CD4-positive, alpha-beta T cell treated with Interleukin-1 beta for 1 hour (primary cell): Measurements from ENCODE around the gene BMPR1A.
"Not testable (repeated sequence)": the region's sequence is repeated elsewhere in the genome, so short reads cannot be mapped to it uniquely, and the experiment has no call there.

ENCODE experiments used
- DNase-seq, 2 donors: peaks; one replicate each; pipeline ENCODE4 v3.0.0-alpha.2; 2020 to 2022

BMPR1A gene

DNA sequence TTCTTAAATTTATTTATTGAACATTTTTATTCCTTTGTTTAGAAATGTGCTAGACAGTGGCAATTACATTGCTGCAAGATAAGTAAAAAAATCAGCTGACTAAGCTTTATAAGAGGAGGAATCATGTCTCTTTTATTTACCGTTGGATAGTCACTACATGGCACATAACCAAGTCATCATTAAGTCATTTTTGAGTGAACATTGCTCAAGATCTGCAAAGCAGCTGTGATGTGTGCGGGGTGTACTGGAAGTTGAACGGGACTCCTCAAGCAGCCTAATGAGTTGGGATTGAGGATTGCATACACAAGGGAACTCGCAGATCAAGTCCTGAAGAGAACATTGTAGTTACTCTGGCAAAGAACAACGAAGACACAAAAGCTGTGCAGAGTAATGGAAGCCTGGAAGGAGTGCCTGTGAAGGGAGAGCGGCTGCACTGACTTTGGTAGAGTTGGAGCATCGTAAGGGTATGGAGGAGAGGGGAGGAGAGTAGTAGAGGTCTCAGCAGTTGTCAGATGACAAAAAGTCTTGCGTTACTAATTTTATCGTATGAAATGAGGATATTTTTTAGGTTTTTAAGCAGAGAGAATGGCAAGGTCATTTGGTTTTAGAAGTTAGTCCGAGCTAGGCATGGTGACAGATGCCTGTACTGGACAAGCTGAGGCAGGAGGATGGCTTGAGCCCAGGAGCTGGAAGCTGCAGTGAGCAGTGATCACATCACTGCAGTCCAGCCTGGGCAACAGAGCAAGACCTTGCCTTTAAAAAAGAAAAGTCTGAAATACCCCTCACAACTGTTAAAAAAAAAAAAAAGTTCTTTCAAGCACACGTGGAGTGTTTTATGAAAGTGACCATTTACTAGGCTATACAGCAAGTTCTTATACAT lies 95.1 kb downstream of the BMPR1A start:
- no peak for DNase-seq

DNA sequence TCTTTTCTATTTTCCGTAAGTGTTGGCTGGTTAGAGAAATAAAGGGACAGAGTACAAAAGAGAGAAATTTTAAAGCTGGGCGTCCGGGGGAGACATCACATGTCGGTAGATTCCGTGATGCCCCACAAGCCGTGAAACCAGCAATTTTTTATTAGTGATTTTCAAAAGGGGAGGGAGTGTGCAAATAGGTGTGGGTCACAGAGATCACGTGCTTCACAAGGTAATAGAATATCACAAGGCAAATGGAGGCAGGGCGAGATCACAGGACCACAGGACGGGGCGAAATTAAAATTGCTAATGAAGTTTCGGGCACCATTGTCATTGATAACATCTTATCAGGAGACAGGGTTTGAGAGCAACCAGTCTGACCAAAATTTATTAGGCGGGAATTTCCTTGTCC lies 97.2 kb downstream of the BMPR1A start:
- DNase-seq, result not testable (repeated sequence)

DNA sequence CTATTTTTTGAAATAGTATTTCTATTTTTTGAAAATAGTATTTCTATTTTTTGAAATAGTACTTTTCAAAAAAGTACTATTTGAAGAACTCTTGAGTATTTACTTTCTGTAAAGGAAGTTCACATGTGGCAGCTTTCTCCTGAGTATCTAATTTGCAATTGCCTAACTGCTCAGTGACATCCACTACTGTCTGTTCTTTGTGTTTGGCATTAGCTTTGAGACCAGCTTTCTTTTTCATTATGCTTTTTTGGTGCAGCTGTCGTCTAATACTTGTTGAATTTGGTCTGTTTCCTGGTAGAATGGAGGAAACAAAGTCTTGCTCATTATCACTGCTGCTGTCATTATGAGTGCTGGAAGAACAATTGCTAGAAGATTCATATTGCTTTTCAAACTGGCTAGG lies 99.1 kb downstream of the BMPR1A start:
- DNase-seq, result no peak

DNA sequence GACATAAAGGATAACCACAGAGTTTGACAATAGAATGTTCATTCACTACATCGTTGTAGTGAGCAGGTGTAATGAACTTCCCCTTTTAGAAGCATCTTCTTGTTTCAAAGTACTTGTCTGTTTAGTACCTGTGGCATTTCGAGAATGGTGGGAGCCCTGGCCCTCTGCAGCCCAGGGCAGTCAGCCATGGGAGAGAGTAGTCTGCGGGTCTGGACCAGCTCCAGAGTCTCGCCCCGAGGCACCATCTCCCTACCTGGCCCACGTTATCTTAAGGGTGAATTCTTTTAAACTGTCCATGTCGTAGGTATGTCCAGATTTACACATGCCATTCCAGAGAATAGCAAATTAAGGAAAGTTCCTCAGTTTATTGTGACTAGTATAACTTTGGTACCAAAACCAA lies 99.7 kb downstream of the BMPR1A start:
- no peak for DNase-seq

DNA sequence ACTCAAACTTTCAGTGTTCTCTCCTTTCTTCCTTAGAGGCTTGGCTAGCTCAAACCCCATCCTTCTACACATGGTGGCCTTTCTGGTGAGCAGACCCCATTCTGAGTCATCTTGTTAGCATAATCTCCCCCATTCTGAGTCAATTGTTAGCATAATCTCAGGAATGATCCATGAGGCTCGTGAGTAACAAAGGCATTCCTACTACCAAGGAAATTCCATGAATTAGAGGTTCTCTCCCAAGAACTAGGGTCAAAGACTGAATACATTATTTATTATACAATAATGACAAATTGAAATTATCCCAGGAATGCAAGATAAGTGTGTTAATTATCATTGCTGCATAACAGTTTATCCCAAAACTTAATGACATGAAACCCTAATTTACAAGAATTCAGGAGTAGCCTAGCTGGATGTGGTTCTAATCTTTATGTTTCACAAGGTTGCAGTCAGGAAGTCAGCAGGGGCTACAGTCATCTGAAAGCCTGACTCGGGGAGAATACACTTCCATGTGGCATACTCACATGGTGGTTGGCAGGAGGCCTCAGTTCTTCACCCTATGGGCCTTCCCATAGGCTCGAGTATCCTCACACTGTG lies 100.8 kb downstream of the BMPR1A start:
- DNase-seq, result no peak

DNA sequence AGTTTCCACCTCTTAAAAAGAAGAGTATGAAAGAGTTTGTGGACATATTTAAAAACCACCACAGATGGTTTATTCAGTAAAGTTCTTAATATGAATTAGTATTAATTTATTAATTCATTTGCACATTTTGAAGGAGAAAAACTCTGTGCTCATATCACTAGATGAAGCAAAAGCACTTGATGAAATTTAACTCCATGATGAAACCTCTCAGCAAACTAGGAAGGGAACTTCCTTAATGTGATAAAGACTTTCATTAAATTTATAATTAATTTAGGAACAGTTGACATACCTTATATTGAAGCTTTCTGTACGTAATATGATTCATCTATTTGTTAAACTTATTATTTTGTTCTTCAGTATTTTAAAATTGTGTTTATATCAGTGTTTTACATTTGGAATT lies 101.6 kb downstream of the BMPR1A start:
- no peak for DNase-seq

DNA sequence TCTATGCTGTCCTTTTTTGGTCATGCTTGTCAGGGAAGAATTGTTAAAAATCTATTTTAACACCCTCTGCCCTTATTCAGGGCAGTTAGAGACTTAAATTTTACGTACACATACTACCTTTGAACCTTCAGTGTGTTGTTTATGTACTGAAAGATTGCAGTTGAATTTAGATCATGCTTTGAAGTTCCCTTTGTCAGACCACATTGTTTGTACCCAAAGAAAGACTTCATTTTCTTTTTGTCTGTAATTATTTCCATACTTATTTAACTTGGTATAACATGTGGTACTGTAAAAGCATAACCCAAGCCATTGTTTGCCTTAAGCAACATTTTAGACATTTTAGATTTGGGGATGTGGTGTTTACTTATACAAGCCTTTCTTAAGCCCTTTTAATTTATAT lies 104.9 kb downstream of the BMPR1A start:
- no peak for DNase-seq

DNA sequence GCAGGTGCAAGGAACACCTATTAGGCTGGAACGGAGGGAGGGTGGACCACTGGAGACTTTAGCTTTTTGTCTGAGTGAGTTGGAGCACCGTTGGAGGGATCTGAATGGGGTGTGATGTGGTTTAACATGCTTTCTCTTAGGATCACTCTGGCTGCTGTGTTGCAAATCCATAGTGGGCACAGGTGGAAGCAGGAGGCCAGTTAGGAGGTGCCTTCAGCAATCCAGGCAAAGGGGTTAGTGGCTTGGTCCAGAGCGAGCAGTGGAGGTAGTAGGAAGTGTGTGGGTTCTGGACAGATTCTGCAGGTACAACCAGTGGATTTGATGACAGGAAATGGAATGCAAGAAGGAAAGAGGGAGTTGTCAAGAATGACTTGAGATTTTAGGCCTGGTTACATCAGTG lies 106.0 kb downstream of the BMPR1A start:
- DNase-seq, result no peak

DNA sequence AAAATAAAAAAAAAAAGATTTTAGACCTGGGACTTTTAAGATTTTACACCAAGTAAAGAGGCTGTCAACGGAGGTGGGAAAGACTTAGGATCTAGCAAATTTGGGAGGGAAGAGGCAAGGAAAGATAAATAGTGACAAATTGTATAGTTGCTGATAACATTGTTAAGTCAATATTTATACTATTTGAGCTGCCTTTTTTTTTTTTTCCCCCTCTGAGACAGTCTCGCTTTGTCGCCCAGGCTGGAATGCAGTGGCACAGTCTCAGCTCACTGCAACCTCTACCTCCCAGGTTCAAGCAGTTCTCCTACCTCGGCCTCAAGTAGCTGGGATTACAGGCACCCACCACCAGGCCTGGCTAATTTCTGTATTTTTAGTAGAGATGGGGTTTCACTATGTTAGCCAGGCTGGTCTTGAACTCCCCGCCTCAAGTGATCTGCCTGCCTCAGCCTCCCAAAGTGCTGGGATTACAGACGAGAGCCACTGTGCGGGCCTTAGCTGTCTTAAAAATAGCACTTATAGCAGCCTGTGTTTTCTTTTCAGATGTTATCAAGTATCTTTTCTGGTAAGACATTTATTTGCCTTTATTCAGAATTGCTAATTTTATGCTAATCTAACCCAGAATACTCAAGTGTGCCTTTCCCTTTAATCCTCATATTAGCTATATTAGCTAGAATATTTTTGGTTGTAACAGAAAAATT lies 106.5 kb downstream of the BMPR1A start:
- DNase-seq, result no peak

DNA sequence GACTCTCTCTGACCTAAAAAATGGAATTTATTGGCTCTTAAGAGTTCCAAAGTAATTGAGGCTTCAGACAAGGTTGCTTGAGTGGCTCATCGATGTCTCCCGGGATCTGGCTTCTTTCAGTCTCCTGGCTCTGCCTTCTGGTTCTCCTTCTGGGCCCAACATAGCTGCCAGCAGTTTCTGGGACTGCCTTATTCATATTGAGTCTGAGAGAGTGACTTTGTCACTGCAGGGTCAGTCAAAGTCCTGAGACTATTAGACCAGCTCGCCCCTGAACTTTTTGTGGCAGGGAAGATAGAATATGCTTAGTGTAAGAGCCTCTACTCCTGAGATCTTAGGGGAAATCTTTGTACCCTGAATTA lies 107.0 kb downstream of the BMPR1A start:
- no peak for DNase-seq

DNA sequence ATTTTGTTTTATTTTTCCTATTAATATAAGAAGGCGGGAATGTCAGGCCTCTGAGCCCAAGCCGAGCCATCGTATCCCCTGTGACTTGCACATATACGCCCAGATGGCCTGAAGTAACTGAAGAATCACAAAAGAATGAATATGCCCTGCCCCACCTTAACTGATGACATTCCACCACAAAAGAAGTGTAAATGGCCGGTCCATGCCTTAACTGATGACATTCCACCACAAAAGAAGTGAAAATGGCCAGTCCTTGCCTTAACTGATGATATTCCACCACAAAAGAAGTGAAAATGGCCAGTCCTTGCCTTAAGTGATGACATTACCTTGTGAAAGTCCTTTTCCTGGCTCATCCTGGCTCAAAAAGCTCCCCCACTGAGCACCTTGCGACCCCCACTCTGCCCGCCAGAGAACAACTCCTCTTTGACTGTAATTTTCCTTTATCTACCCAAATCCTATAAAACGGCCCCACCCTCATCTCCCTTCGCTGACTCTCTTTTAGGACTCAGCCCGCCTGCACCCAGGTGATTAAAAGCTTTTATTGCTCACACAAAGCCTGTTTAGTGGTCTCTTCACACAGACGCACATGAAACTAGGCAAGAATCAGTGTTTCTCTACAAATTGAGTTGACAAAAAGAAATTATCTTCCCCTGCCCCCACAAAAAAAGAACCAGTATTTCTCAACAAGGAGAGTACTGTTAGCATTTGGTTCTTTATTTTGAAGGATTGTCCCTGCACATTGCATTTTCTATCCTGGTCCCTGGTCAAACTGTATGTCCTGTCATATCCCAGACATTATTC lies 108.8 kb downstream of the BMPR1A start:
- not testable (repeated sequence) for DNase-seq

DNA sequence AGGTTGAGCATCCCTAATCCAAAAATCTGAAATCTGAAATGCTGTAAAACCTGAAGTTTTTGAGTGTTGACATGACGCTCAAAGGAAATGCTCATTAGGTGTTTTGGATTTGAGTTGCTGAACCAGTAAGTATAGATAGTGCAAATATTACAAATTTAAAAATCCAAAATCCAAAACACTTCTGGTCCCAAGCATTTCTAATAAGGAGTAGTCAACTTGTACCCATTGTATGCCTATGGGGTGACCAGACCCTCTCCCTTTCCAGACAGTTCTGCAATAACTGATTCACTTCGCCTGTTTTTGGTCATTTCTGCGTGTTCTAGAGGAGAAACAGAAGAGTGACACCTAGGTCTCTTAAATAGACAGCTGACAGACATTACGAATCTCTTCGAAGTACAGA lies 110.7 kb downstream of the BMPR1A start:
- no peak for DNase-seq

DNA sequence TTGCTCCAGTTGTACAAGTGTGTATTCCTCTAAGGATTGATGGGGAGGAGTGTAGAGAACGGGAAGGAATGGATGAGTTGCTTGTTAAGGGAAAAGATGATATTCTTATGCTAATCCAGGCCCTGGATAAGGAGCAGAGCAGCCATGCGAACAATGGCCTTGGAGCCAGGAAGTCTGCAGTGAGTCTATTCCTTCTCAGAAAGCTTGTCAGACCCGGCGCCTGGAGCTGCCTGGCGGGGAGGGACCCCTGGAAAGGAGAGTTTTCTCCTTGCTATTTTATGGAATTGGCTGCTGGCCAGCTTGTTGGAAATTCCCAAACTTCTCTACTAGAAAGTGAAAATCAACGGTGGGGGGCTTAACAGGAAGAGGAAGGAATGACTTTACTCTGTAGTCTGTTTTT lies 111.9 kb downstream of the BMPR1A start:
- DNase-seq, result no peak

DNA sequence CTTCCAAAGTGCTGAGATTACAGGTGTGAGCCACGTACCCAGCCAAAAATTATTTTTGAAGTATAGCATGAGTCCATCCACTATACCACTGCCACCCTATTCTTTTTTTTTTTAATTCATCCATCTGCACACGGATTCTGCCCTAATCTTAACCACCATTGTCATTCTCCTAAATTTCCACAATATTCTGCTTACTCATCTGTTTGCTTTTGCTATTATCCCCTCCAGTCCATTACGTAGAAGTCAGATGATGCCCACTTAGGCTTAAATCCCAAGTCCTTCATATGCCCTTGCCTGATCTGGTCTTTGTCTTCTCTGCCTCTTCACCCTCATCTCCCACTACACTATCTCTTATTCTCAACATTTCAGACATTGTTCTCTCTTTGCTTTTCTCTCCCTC lies 114.3 kb downstream of the BMPR1A start:
- DNase-seq, result no peak

DNA sequence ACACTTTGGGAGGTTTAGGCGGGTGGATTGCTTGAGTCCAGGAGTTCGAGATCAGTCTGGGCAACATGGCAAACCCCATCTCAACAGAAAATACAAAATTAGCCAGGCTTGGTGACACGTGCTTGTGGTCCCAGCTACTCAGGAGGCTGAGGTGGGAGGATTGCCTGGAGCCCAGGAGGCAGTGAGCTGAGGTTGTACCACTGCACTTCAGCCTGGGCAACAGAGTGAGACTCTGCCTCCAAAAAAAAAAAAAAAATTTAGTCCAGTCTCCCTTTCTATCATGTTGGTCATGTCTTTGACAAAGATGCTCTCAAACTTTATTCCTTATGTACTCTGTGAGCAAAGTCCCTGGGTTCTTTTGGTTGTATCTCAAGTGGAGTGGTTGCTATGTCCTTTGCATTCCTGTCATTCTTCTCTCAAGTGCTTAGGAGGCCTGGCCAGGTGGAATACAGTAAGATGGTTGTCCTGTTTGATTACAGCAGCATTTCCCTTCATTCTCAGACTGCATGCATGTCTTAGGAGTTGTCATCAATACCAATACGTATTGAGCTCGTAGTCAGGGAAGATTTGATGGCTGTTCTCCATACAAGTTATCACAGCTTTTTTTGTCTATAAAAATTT lies 115.3 kb downstream of the BMPR1A start:
- no peak for DNase-seq

DNA sequence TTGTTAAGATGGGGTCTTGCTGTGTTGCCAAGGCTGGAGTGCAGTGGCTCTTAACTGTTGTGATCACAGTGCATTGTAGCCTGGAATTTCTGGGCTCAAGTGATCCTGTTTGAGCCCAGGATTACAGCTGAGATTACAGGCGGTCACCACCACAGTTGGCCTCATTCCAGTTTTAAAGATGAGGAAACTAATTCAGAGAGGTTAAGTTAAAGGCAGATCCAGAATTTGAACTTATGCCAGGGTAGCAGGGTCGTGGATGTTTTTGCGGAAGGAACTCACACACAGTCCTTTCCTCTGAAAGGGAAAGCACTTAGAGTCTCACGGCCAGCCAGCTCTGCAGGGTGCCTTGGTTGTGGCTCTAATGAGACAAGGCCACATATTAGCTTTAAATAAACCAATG lies 116.3 kb downstream of the BMPR1A start:
- peak in 1 of 2 donors; percentile 9 for DNase-seq

DNA sequence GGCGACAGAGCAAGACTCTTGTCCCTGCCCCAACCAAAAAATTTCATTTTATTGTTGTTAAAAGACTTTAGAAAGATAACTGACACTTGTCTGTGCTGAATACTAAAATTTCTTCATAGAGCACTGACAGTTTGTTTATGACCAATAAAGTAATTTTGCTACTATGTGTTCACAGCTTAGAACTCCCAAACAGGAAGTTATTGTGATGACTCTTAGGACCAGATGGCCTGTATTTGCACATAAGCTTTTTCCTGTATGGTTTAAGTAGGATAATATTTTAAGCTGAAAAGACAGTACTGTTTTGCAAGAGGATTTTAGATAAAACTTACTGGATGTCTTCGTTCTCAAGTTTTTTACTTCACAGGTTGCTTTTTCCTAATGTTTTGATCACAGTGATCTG lies 120.3 kb downstream of the BMPR1A start:
- no peak for DNase-seq

DNA sequence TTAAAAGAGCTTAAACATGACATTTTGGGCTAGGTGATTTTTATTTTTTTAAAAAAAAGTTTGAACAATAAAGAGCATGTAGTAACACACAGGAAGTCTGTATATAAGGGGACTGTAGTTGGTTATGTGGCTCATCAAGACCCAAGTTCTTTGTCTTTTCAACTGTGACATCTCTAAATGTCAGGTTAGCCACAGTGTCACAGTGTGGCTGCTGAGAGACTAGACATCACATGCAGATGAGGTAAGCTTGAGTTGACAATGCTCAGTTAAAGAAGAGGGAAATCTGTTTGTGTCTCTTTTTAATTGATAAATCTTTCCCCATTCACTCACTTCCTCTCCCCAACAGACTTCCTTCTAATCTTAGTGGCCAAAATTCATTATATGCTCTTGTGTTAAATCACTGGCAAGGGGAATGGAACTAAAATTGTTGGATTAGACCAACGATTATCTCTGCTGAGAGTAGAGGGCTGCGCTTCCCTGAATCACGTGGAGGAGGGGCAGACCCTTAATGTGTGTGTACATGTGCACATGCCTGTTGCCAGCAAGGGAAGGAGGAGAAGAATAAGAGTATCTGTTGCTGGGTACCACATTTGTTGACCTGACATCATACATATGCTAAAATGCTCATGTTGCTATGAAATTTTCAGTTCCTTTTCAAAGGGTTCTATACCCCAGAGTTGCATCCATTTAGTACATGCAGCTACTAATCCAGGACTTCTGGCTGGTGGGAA lies 122.7 kb downstream of the BMPR1A start:
- DNase-seq, result no peak

DNA sequence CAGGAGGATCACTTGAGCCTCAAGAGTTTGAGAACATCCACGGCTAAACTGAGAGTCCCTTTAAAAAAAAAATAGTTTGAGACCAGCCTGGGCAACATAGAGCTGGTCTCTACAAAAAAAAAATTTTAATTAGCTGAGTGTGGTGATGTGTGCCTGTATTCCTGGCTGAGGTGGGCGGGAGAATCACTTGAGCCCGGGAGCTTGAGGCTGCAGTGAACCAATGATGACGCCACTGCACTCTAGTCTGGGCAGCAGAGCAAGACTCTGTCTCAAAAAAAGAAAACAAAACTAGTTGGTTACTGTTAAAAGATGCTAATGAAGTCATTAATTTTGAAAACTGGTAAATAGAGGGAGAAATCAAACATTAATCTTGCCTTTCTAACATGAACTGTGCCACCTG lies 124.6 kb downstream of the BMPR1A start:
- no peak for DNase-seq

DNA sequence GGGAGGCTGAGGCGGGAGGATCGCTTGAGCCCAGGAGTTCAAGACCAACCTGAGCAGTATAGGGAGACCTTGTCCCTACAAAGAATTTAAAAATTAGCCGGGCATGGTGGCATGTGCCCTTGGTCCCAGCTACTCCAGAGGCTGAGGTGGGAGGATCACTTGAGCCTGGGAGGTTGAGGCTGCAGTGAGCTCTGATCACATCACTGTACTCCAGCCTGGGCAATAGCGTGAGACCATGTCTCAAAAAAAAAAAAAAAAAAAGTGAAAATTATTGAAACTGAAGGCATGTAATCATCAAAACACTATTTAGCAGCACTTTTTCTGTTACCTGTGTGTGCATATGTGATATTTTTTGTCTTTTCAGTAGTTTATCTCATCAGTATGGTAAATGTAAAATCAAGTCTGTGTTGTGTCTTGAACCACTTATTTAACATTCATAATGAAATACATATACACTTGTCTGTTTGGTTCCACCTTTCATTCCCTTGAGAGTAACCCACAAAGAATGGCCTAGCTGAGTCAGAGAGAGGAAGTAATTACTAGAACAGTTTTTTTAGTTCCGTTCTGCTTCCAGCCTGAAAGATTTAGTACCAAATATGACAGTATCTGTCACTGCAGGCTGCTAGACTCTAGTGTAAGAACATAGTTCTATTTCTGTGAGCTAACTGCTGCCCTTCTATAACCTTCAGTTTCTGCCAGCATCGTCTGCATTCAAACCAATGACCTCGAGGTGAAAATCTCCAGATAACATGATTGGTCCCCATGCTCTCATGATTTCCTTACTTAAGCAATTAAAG lies 132.4 kb downstream of the BMPR1A start:
- no peak for DNase-seq

DNA sequence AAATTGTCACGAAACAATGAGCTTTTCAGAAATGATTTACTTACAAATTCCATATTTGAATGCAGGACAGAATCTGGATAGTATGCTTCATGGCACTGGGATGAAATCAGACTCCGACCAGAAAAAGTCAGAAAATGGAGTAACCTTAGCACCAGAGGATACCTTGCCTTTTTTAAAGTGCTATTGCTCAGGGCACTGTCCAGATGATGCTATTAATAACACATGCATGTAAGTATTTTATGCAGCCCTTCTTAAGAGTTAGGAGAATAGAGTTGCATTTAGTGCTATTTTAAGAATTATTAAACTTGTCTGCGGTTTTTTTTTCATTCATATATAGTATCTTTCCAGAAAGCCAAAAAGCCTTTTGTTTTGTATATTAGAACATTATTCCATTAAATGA lies 133.6 kb downstream of the BMPR1A start:
- DNase-seq, result no peak
